HEK293 (cell line): ENCODE data around the gene TUT1.

Experiments
- BCL11A ChIP-seq: fragments of 450-650 bp; formaldehyde crosslinking; IDR thresholded peaks from 2 replicates; pipeline ENCODE4 v1.5.1; 2016; ENCODE audit warnings: low read depth, missing biosample characterization, missing genetic modification characterization
- EGR2 ChIP-seq: fragments of 450-650 bp; formaldehyde crosslinking; IDR thresholded peaks from 2 replicates; pipeline ENCODE4 v1.5.1; 2016; ENCODE audit warnings: low read depth, missing biosample characterization, missing genetic modification characterization
- OSR2 ChIP-seq: fragments of 450-650 bp; formaldehyde crosslinking; IDR thresholded peaks from 2 replicates; pipeline ENCODE4 v1.5.1; 2016; ENCODE audit warnings: missing biosample characterization, missing genetic modification characterization
- OVOL3 ChIP-seq: fragments of 450-650 bp; formaldehyde crosslinking; IDR thresholded peaks from 2 replicates; pipeline ENCODE4 v1.5.1; 2016; ENCODE audit warnings: missing biosample characterization, missing genetic modification characterization
- SETDB1 ChIP-seq: IDR thresholded peaks from one replicate; pipeline ENCODE4 v1.6.1; 2017; ENCODE audit warnings: mild to moderate bottlenecking, low read length, moderate library complexity, mixed read lengths; ENCODE audit not compliant: insufficient read length
- WT1 ChIP-seq: fragments of 450-650 bp; formaldehyde crosslinking; IDR thresholded peaks from 2 replicates; pipeline ENCODE4 v1.5.1; 2016; ENCODE audit warnings: missing biosample characterization, missing genetic modification characterization
- ZBTB17 ChIP-seq: fragments of 450-650 bp; formaldehyde crosslinking; IDR thresholded peaks from 2 replicates; pipeline ENCODE4 v1.5.1; 2016; ENCODE audit warnings: missing biosample characterization, missing genetic modification characterization
- ZNF10 ChIP-seq: fragments of 450-650 bp; formaldehyde crosslinking; IDR thresholded peaks from 2 replicates; pipeline ENCODE4 v1.5.1; 2017; ENCODE audit warnings: missing biosample characterization, missing genetic modification characterization
- ZNF121 ChIP-seq: fragments of 450-650 bp; formaldehyde crosslinking; IDR thresholded peaks from 2 replicates; pipeline ENCODE4 v1.5.1; 2016; ENCODE audit warnings: missing biosample characterization, missing genetic modification characterization
- ZNF140 ChIP-seq: fragments of 450-650 bp; formaldehyde crosslinking; IDR thresholded peaks from 2 replicates; pipeline ENCODE4 v1.5.1; 2016; ENCODE audit warnings: missing biosample characterization, missing genetic modification characterization
- ZNF157 ChIP-seq: fragments of 450-650 bp; formaldehyde crosslinking; IDR thresholded peaks from 2 replicates; pipeline ENCODE4 v1.5.1; 2016; ENCODE audit warnings: missing biosample characterization, missing genetic modification characterization
- ZNF19 ChIP-seq: fragments of 450-650 bp; formaldehyde crosslinking; IDR thresholded peaks from 2 replicates; pipeline ENCODE4; 2016; ENCODE audit warnings: missing biosample characterization, missing genetic modification characterization, low read depth
- ZNF311 ChIP-seq: fragments of 450-650 bp; formaldehyde crosslinking; IDR thresholded peaks from 2 replicates; pipeline ENCODE4 v1.5.1; 2017; ENCODE audit warnings: missing biosample characterization, missing genetic modification characterization, borderline replicate concordance
- ZNF335 ChIP-seq: fragments of 450-650 bp; formaldehyde crosslinking; conservative IDR thresholded peaks from 2 replicates; pipeline ENCODE4 v1.5.1; 2016; ENCODE audit warnings: missing biosample characterization, missing genetic modification characterization
- ZNF416 ChIP-seq: fragments of 450-650 bp; formaldehyde crosslinking; IDR thresholded peaks from 2 replicates; pipeline ENCODE4 v1.5.1; 2016; ENCODE audit warnings: missing biosample characterization, missing genetic modification characterization
- ZNF473 ChIP-seq: fragments of 450-650 bp; formaldehyde crosslinking; IDR thresholded peaks from 2 replicates; pipeline ENCODE4 v1.5.1; 2017; ENCODE audit warnings: missing biosample characterization, missing genetic modification characterization
- ZNF48 ChIP-seq: fragments of 450-650 bp; formaldehyde crosslinking; IDR thresholded peaks from 2 replicates; pipeline ENCODE4 v1.5.1; 2016; ENCODE audit warnings: missing biosample characterization, missing genetic modification characterization
- ZNF555 ChIP-seq: fragments of 450-650 bp; formaldehyde crosslinking; conservative IDR thresholded peaks from 2 replicates; pipeline ENCODE4 v1.5.1; 2017; ENCODE audit warnings: missing biosample characterization, mild to moderate bottlenecking, missing genetic modification characterization, inconsistent platforms
- ZNF571 ChIP-seq: fragments of 450-650 bp; formaldehyde crosslinking; IDR thresholded peaks from 2 replicates; pipeline ENCODE4 v1.5.0; 2017; ENCODE audit warnings: missing biosample characterization, missing genetic modification characterization
- ZNF596 ChIP-seq: fragments of 450-650 bp; IDR thresholded peaks from 2 replicates; pipeline ENCODE4 v1.5.0; 2018; ENCODE audit warnings: missing biosample characterization, mild to moderate bottlenecking, missing genetic modification characterization, moderate library complexity
- ZNF670 ChIP-seq: fragments of 450-650 bp; formaldehyde crosslinking; IDR thresholded peaks from 2 replicates; pipeline ENCODE4 v1.5.1; 2016; ENCODE audit warnings: missing biosample characterization, missing genetic modification characterization, low read depth
- ZNF747 ChIP-seq: fragments of 450-650 bp; formaldehyde crosslinking; IDR thresholded peaks from 2 replicates; pipeline ENCODE4 v1.5.1; 2016; ENCODE audit warnings: missing biosample characterization, missing genetic modification characterization
- ZNF785 ChIP-seq: fragments of 450-650 bp; formaldehyde crosslinking; IDR thresholded peaks from 2 replicates; pipeline ENCODE4 v1.5.1; 2016; ENCODE audit warnings: missing biosample characterization, missing genetic modification characterization
- ZNF791 ChIP-seq: fragments of 450-650 bp; formaldehyde crosslinking; IDR thresholded peaks from 2 replicates; pipeline ENCODE4 v1.5.1; 2016; ENCODE audit warnings: missing biosample characterization, missing genetic modification characterization
- ZNF792 ChIP-seq: fragments of 450-650 bp; formaldehyde crosslinking; IDR thresholded peaks from 2 replicates; pipeline ENCODE4 v1.5.1; 2016; ENCODE audit warnings: missing biosample characterization, missing genetic modification characterization
- ZNF830 ChIP-seq: fragments of 450-650 bp; IDR thresholded peaks from 2 replicates; pipeline ENCODE4 v1.5.0; 2018; ENCODE audit warnings: missing biosample characterization, missing genetic modification characterization, low read depth, mild to moderate bottlenecking, moderate library complexity
- ZSCAN16 ChIP-seq: fragments of 450-650 bp; formaldehyde crosslinking; IDR thresholded peaks from 2 replicates; pipeline ENCODE4 v1.5.1; 2016; ENCODE audit warnings: missing biosample characterization, missing genetic modification characterization
- TF ChIP-seq, protein P1 (sequence below): fragments of 450-650 bp; formaldehyde crosslinking; IDR thresholded peaks from 2 replicates; pipeline ENCODE4 v1.5.1; 2016; ENCODE audit warnings: missing biosample characterization, missing genetic modification characterization
- TF ChIP-seq, protein P2 (sequence below): fragments of 450-650 bp; formaldehyde crosslinking; IDR thresholded peaks from 2 replicates; pipeline ENCODE4 v1.5.1; 2016; ENCODE audit warnings: missing biosample characterization, missing genetic modification characterization, low read depth
- TF ChIP-seq, protein P3 (sequence below): fragments of 450-650 bp; formaldehyde crosslinking; IDR thresholded peaks from 2 replicates; pipeline ENCODE4 v1.5.1; 2016; ENCODE audit warnings: missing biosample characterization, missing genetic modification characterization
- TF ChIP-seq, protein P4 (sequence below): IDR thresholded peaks from 2 replicates; pipeline ENCODE4 v1.6.1; 2011; ENCODE audit warnings: mild to moderate bottlenecking, low read depth, low read length, borderline replicate concordance
- TF ChIP-seq, protein P5 (sequence below): fragments of 450-650 bp; formaldehyde crosslinking; IDR thresholded peaks from 2 replicates; pipeline ENCODE4 v1.5.1; 2016; ENCODE audit warnings: missing biosample characterization, missing genetic modification characterization
- TF ChIP-seq, protein P6 (sequence below): fragments of 450-650 bp; IDR thresholded peaks from 2 replicates; pipeline ENCODE4 v1.5.1; 2018; ENCODE audit warnings: missing biosample characterization, mild to moderate bottlenecking, missing genetic modification characterization

TUT1 gene

DNA sequence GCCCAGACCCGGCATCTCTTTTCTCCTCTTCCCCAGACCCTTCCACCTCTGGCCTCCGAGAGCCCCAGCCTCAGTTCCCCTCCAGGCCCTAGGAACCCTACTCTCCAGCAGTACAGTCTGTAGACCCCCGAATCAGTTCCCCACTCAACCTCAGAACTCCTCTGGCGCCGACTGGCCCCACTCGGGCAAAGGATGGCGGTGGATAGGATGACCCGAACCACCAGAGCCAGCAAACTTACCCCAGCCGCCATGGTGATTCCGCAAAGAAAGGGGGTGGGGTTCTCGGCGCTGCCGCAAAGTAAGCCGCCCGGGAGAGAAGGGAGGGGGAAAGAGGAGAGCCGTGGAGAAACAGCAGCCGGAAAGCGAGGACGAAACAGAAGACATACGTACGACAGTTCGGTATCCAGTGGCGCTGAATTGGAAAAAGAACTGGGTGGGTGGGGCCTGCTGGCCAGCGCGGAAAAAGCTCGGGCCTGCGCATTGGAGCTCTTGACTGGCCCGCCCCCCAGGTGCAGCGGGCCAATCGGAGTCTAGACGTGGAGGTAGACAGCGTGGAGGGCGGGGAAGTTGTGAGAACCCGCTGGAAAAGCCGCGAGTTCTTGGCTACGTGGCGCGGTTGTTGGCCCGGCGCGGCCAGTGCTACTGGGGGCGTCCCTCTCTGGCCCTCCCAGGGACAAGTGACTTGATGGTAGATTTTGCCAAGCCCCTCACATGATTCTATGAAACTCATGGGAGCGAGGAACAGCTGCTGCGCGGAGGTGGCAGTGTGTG lies 17.5 kb downstream of the TUT1 start, which contains the start of gene EEF1G (continued):
- TF ChIP-seq ZNF48 (tag by site-specific recombination) = no peak
- no peak for TF ChIP-seq OVOL3 (tag by site-specific recombination)
- TF ChIP-seq, protein P1, sequence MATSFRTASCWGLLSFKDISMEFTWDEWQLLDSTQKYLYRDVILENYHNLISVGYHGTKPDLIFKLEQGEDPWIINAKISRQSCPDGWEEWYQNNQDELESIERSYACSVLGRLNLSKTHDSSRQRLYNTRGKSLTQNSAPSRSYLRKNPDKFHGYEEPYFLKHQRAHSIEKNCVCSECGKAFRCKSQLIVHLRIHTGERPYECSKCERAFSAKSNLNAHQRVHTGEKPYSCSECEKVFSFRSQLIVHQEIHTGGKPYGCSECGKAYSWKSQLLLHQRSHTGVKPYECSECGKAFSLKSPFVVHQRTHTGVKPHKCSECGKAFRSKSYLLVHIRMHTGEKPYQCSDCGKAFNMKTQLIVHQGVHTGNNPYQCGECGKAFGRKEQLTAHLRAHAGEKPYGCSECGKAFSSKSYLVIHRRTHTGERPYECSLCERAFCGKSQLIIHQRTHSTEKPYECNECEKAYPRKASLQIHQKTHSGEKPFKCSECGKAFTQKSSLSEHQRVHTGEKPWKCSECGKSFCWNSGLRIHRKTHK (tag by site-specific recombination) = no peak
- TF ChIP-seq, protein P2, sequence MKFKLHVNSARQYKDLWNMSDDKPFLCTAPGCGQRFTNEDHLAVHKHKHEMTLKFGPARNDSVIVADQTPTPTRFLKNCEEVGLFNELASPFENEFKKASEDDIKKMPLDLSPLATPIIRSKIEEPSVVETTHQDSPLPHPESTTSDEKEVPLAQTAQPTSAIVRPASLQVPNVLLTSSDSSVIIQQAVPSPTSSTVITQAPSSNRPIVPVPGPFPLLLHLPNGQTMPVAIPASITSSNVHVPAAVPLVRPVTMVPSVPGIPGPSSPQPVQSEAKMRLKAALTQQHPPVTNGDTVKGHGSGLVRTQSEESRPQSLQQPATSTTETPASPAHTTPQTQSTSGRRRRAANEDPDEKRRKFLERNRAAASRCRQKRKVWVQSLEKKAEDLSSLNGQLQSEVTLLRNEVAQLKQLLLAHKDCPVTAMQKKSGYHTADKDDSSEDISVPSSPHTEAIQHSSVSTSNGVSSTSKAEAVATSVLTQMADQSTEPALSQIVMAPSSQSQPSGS = no peak
- no peak for TF ChIP-seq ZNF791
- TF ChIP-seq, protein P3, sequence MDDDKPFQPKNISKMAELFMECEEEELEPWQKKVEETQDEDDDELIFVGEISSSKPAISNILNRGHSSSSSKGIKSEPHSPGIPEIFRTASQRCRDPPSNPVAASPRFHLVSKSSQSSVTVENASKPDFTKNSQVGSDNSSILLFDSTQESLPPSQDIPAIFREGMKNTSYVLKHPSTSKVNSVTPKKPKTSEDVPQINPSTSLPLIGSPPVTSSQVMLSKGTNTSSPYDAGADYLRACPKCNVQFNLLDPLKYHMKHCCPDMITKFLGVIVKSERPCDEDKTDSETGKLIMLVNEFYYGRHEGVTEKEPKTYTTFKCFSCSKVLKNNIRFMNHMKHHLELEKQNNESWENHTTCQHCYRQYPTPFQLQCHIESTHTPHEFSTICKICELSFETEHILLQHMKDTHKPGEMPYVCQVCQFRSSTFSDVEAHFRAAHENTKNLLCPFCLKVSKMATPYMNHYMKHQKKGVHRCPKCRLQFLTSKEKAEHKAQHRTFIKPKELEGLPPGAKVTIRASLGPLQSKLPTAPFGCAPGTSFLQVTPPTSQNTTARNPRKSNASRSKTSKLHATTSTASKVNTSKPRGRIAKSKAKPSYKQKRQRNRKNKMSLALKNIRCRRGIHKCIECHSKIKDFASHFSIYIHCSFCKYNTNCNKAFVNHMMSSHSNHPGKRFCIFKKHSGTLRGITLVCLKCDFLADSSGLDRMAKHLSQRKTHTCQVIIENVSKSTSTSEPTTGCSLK (tag by site-specific recombination) = no peak
- TF ChIP-seq ZNF311 (tag by site-specific recombination) = no peak
- TF ChIP-seq ZNF785 (tag by site-specific recombination) = no peak
- TF ChIP-seq WT1 (tag by site-specific recombination) = 0 out of 2 replicates have a peak, but pooled peaks have one; percentile 20
- no peak for TF ChIP-seq ZNF10
- no peak for TF ChIP-seq ZNF121 (tag by site-specific recombination)
- TF ChIP-seq ZNF140 (tag by site-specific recombination) = no peak
- TF ChIP-seq, protein P4, sequence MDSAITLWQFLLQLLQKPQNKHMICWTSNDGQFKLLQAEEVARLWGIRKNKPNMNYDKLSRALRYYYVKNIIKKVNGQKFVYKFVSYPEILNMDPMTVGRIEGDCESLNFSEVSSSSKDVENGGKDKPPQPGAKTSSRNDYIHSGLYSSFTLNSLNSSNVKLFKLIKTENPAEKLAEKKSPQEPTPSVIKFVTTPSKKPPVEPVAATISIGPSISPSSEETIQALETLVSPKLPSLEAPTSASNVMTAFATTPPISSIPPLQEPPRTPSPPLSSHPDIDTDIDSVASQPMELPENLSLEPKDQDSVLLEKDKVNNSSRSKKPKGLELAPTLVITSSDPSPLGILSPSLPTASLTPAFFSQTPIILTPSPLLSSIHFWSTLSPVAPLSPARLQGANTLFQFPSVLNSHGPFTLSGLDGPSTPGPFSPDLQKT = no peak
- no peak for TF ChIP-seq ZNF19 (tag by site-specific recombination)
- TF ChIP-seq SETDB1 = no peak
- no peak for TF ChIP-seq ZNF571 (tag by site-specific recombination)
- no peak for TF ChIP-seq BCL11A (tag by site-specific recombination)
- no peak for TF ChIP-seq ZNF596 (tag by site-specific recombination)
- TF ChIP-seq, protein P5, sequence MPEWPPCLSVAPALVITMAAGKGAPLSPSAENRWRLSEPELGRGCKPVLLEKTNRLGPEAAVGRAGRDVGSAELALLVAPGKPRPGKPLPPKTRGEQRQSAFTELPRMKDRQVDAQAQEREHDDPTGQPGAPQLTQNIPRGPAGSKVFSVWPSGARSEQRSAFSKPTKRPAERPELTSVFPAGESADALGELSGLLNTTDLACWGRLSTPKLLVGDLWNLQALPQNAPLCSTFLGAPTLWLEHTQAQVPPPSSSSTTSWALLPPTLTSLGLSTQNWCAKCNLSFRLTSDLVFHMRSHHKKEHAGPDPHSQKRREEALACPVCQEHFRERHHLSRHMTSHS (tag by site-specific recombination) = no peak
- TF ChIP-seq ZNF670 (tag by site-specific recombination) = no peak
- TF ChIP-seq ZNF473 (tag by site-specific recombination) = no peak
- TF ChIP-seq OSR2 (tag by site-specific recombination) = no peak
- TF ChIP-seq ZNF830 (tag by site-specific recombination) = no peak
- TF ChIP-seq ZNF792 (tag by site-specific recombination) = 0 out of 2 replicates have a peak, but pooled peaks have one; percentile 42
- no peak for TF ChIP-seq ZNF416 (tag by site-specific recombination)
- TF ChIP-seq ZNF335 (tag by site-specific recombination) = peak; percentile 35; the same call in 1 of the 2 replicates
- TF ChIP-seq ZBTB17 (tag by site-specific recombination) = 0 out of 2 replicates have a peak, but pooled peaks have one; percentile 9
- no peak for TF ChIP-seq EGR2 (tag by site-specific recombination)
- TF ChIP-seq, protein P6, sequence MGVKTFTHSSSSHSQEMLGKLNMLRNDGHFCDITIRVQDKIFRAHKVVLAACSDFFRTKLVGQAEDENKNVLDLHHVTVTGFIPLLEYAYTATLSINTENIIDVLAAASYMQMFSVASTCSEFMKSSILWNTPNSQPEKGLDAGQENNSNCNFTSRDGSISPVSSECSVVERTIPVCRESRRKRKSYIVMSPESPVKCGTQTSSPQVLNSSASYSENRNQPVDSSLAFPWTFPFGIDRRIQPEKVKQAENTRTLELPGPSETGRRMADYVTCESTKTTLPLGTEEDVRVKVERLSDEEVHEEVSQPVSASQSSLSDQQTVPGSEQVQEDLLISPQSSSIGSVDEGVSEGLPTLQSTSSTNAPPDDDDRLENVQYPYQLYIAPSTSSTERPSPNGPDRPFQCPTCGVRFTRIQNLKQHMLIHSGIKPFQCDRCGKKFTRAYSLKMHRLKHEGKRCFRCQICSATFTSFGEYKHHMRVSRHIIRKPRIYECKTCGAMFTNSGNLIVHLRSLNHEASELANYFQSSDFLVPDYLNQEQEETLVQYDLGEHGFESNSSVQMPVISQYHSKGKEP (tag by site-specific recombination) = no peak
- TF ChIP-seq ZNF747 (tag by site-specific recombination) = no peak
- no peak for TF ChIP-seq ZNF157 (tag by site-specific recombination)
- TF ChIP-seq ZSCAN16 (tag by site-specific recombination) = no peak
- TF ChIP-seq ZNF555 (tag by site-specific recombination) = no peak
